ENCODE data around the gene PKLR. TPM values are rescaled to one million over a fixed set of nuclear protein-coding genes. Genes with fewer than 3 reads are reported as not detected.
"Not testable (repeated sequence)": the region's sequence is repeated elsewhere in the genome, so short reads cannot be mapped to it uniquely, and the experiment has no call there.

Gene PKLR
- 0.09 TPM for polyA plus RNA-seq (ENCODE audit: insufficient read length)

GRCh38 chr1:155301342-155301841, at the start of gene PKLR:
Gene PKLR (minus strand): TSS chr1:155301438. CDS start chr1:155301395, 43 bp downstream.
- DNase-seq (ENCODE audit: low read depth) = no peak

GRCh38 chr1:155342842-155343241, 41.6 kb upstream of the PKLR start:
- no peak for DNase-seq (ENCODE audit: low read depth)

GRCh38 chr1:155339515-155340097, 38.4 kb upstream of the PKLR start:
- no peak for DNase-seq (ENCODE audit: low read depth)

GRCh38 chr1:155334962-155335361, 33.7 kb upstream of the PKLR start:
- DNase-seq (ENCODE audit: low read depth) = no peak

GRCh38 chr1:155329980-155330598, 28.9 kb upstream of the PKLR start:
- DNase-seq (ENCODE audit: low read depth) = no peak

GRCh38 chr1:155328856-155329255, 27.6 kb upstream of the PKLR start:
- not testable (repeated sequence) for DNase-seq (ENCODE audit: low read depth)

- no peak for DNase-seq (ENCODE audit: low read depth)
These were observed 26.7 kb upstream of the PKLR start for GRCh38 chr1:155327981-155328380.

- no peak for DNase-seq (ENCODE audit: low read depth)
These were observed 25.4 kb upstream of the PKLR start for GRCh38 chr1:155326631-155327037.

- no peak for DNase-seq (ENCODE audit: low read depth)
These were observed 24.8 kb upstream of the PKLR start for GRCh38 chr1:155326020-155326526.

GRCh38 chr1:155325603-155325893, 24.3 kb upstream of the PKLR start:
- no peak for DNase-seq (ENCODE audit: low read depth)

- DNase-seq (ENCODE audit: low read depth) = no peak
These were observed 23.7 kb upstream of the PKLR start for GRCh38 chr1:155324717-155325602.

GRCh38 chr1:155324037-155324716, 22.9 kb upstream of the PKLR start:
- DNase-seq (ENCODE audit: low read depth) = peak; percentile 79

- no peak for DNase-seq (ENCODE audit: low read depth)
These were observed 22.4 kb upstream of the PKLR start for GRCh38 chr1:155323729-155324036.

- DNase-seq (ENCODE audit: low read depth) = no peak
These were observed 21.9 kb upstream of the PKLR start for GRCh38 chr1:155322953-155323728.

GRCh38 chr1:155322571-155322952, 21.3 kb upstream of the PKLR start:
- DNase-seq (ENCODE audit: low read depth) = no peak

GRCh38 chr1:155321639-155322503, 20.6 kb upstream of the PKLR start:
- DNase-seq (ENCODE audit: low read depth) = no peak

GRCh38 chr1:155320661-155321617, 19.7 kb upstream of the PKLR start, which contains the start of gene RUSC1:
Gene RUSC1 (plus strand): TSS chr1:155320894. CDS start chr1:155321774, 880 bp downstream.
- DNase-seq (ENCODE audit: low read depth) = peak; percentile 88

- no peak for DNase-seq (ENCODE audit: low read depth)
These were observed 19.0 kb upstream of the PKLR start for GRCh38 chr1:155320252-155320651.

- DNase-seq (ENCODE audit: low read depth) = no peak
These were observed 18.3 kb upstream of the PKLR start for GRCh38 chr1:155319536-155319935.
